ENCODE results near the gene MME. TPM values are rescaled to one million over a fixed set of nuclear protein-coding genes. Genes with fewer than 3 reads are reported as not detected.

MME gene
- total RNA-seq, 4 donors from 2014 or later, result 0.27 to 6.2 (median 3.8) TPM

GRCh38 chr3:155228676-155229075, 148.6 kb downstream of the MME start:
- TF ChIP-seq CTCF (IDR thresholded peaks at IDR 0.05) (no peak), POLR2A (IDR thresholded peaks at IDR 0.05) (no peak)
- intact Hi-C loops (cut with DNase I), result no loop called here
- no peak overlapping the region for H3K27ac ChIP-seq
- H3K4me3 ChIP-seq, result no peak overlapping the region
- no peak for DNase-seq
- peaks cover 0 to 10% (median 4%) of the 10 kb centered on the region in 3 donors for H3K4me1 ChIP-seq
- no peaks in the 10 kb centered on the region for H3K9me3 ChIP-seq
- H3K36me3 ChIP-seq, result no peaks in the 10 kb centered on the region
- WGBS, 2 donors, result 78 to 81% methylated on average over 1 of the region's 1 CpG
- H3K27me3 ChIP-seq, result no peaks in the 10 kb centered on the region

GRCh38 chr3:155229086-155229485, 149.0 kb downstream of the MME start:
- intact Hi-C loops (cut with DNase I), result no loop called here
- no peak for DNase-seq
- H3K27me3 ChIP-seq, result no peaks in the 10 kb centered on the region
- TF ChIP-seq POLR2A (IDR thresholded peaks at IDR 0.05) (no peak), CTCF (IDR thresholded peaks at IDR 0.05) (no peak)
- no peaks in the 10 kb centered on the region for H3K36me3 ChIP-seq
- peaks cover 0 to 10% (median 4%) of the 10 kb centered on the region in 3 donors for H3K4me1 ChIP-seq
- no peak overlapping the region for H3K27ac ChIP-seq
- 60 to 65% methylated on average over 1 of the region's 1 CpG for WGBS, 2 donors
- H3K4me3 ChIP-seq, result no peak overlapping the region
- H3K9me3 ChIP-seq, result no peaks in the 10 kb centered on the region

- TF ChIP-seq POLR2A (IDR thresholded peaks at IDR 0.05) (no peak), CTCF (IDR thresholded peaks at IDR 0.05) (no peak)
- H3K9me3 ChIP-seq, result no peaks in the 10 kb centered on the region
- no peaks in the 10 kb centered on the region for H3K27me3 ChIP-seq
- peaks cover 0 to 10% (median 4%) of the 10 kb centered on the region in 3 donors for H3K4me1 ChIP-seq
- intact Hi-C loops (cut with DNase I), result no loop called here
- no peak for DNase-seq
- H3K36me3 ChIP-seq, result no peaks in the 10 kb centered on the region
- H3K27ac ChIP-seq, result no peak overlapping the region
- no peak overlapping the region for H3K4me3 ChIP-seq
Measured at GRCh38 chr3:155230382-155230781, 150.3 kb downstream of the MME start.

- TF ChIP-seq CTCF (IDR thresholded peaks at IDR 0.05) (no peak), POLR2A (IDR thresholded peaks at IDR 0.05) (no peak)
- H3K36me3 ChIP-seq, result no peaks in the 10 kb centered on the region
- peaks cover 0 to 10% (median 4%) of the 10 kb centered on the region in 3 donors for H3K4me1 ChIP-seq
- H3K27ac ChIP-seq, result peak overlapping the region in 2 of 4 donors; percentile 64 to 68
- WGBS, 2 donors, result 74 to 94% methylated on average over 2 of the region's 2 CpGs
- no peaks in the 10 kb centered on the region for H3K27me3 ChIP-seq
- DNase-seq, result no peak
- no peaks in the 10 kb centered on the region for H3K9me3 ChIP-seq
- no peak overlapping the region for H3K4me3 ChIP-seq
- intact Hi-C loops (cut with DNase I), result no loop called here
Measured at GRCh38 chr3:155231792-155232191, 151.7 kb downstream of the MME start.

- Histone ChIP-seq H3K27ac (peak overlapping the region; percentile 29 to 68 (median 56)), H3K4me1 (peaks cover 0 to 10% (median 4%) of the 10 kb centered on the region in 3 donors), H3K27me3 (no peaks in the 10 kb centered on the region), H3K36me3 (no peaks in the 10 kb centered on the region), H3K4me3 (no peak overlapping the region), H3K9me3 (no peaks in the 10 kb centered on the region)
- no peak for DNase-seq
- TF ChIP-seq POLR2A (IDR thresholded peaks at IDR 0.05) (no peak), CTCF (IDR thresholded peaks at IDR 0.05) (no peak)
- intact Hi-C loops (cut with DNase I), result no loop called here
- whole genome bisulfite sequencing, 2 donors, result 48 to 57% methylated on average over 3 of the region's 3 CpGs
Measured at GRCh38 chr3:155232605-155233004, 152.5 kb downstream of the MME start.
